ENCODE data around the gene TRIM17. TPM values are rescaled to one million over a fixed set of nuclear protein-coding genes. Genes with fewer than 3 reads are reported as not detected.

Gene TRIM17
- total and polyA plus RNA-seq, 9 of the 15 experiments (the other 6 are each of a cell fraction or from before 2014, with no cell fraction given): not detected

GRCh38 chr1:228455715-228456114, 39.1 kb upstream of the TRIM17 start (continued):
- TF ChIP-seq REST (IDR thresholded peaks at IDR 0.05; ENCODE audit: borderline replicate concordance) (peak; percentile 34; the same call in 1 of the 2 replicates), REST (CRISPR knock-in tag; IDR thresholded peaks at IDR 0.05; ENCODE audit: low read depth) (no peak), ZBTB33 (CRISPR knock-in tag; IDR thresholded peaks at IDR 0.05) (0 out of 2 replicates have a peak, but pooled peaks have one; percentile 16), AFF4 (CRISPR knock-in tag; IDR thresholded peaks at IDR 0.05) (0 out of 2 replicates have a peak, but pooled peaks have one; percentile 29)

Measured in K562 (cell line).